ENCODE results near the gene CYTH1. TPM values are rescaled to one million over a fixed set of nuclear protein-coding genes. Genes with fewer than 3 reads are reported as not detected.
A peak's percentile ranks its signal among the peaks of the same experiment; 100 is the strongest.

The CYTH1 gene
- total and polyA plus RNA-seq, 10 donors = 66.9 to 169 (median 131) TPM

- H3K4me1 ChIP-seq = peaks cover 17 to 46% (median 31%) of the 10 kb centered on the region in 6 donors
- H3K36me3 ChIP-seq = peaks cover 11 to 100% (median 91%) of the 10 kb centered on the region in 6 donors
- peak overlapping the region in 1 of 8 donors; percentile 1 for H3K4me3 ChIP-seq
- DNase-seq = peak; percentile 61
- peak overlapping the region; percentile 66 to 86 (median 80) for H3K27ac ChIP-seq
- TF ChIP-seq POLR2AphosphoS5 (IDR thresholded peaks at IDR 0.05) (no peak), POLR2A (IDR thresholded peaks at IDR 0.05) (no peak), CTCF (IDR thresholded peaks at IDR 0.05 in 8 of 11, conservative IDR thresholded peaks at IDR 0.05 in 3 of 11) (no peak)
- WGBS, 5 donors = 73 to 78% (median 75%) methylated on average over 19 of the region's 19 CpGs
- no peaks in the 10 kb centered on the region for H3K9me3 ChIP-seq
- H3K27me3 ChIP-seq (replicated peaks in 1 of 7) = no peaks in the 10 kb centered on the region
- intact Hi-C loops (cut with DNase I; ENCODE audit: low total_unique reads) = no loop called here
Measured at GRCh38 chr17:78818152-78818846, 36.2 kb upstream of the CYTH1 start.

DNA sequence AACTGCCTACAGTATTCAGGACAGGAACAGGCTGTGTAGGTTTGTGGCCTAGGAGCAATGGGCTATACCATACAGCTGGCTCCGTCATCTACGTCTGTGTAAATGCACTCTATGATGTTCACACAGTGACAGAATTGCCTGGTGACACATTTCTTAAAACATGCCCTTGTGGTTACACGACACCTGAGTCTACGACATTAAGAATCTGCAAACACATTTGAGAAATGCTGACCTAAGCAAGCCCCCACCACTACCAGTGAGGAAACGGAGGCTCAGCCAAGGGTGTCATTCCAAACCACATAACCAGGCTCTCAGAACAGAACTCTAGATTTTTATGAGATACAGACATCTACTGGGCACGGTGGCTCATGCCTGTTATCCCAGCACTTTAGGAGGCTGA is 35.0 kb upstream of the CYTH1 start:
- 60 to 69% (median 64%) methylated on average over 6 of the region's 6 CpGs for WGBS, 5 donors
- Histone ChIP-seq H3K4me1 (peaks cover 17 to 45% (median 31%) of the 10 kb centered on the region in 6 donors), H3K9me3 (no peaks in the 10 kb centered on the region), H3K36me3 (peaks cover 11 to 100% (median 92%) of the 10 kb centered on the region in 6 donors), H3K27ac (peak overlapping the region; percentile 13 to 86 (median 77)), H3K4me3 (no peak overlapping the region), H3K27me3 (replicated peaks in 1 of 7) (no peaks in the 10 kb centered on the region)
- intact Hi-C loops (cut with DNase I; ENCODE audit: low total_unique reads) = no loop called here
- TF ChIP-seq CTCF (IDR thresholded peaks at IDR 0.05 in 8 of 11, conservative IDR thresholded peaks at IDR 0.05 in 3 of 11) = no peak
- TF ChIP-seq POLR2AphosphoS5 (IDR thresholded peaks at IDR 0.05) = peak in 1 of 3 donors; percentile 78
- DNase-seq = peak; percentile 23

- TF ChIP-seq POLR2A (IDR thresholded peaks at IDR 0.05) (no peak), POLR2AphosphoS5 (IDR thresholded peaks at IDR 0.05) (no peak), CTCF (IDR thresholded peaks at IDR 0.05 in 8 of 11, conservative IDR thresholded peaks at IDR 0.05 in 3 of 11) (no peak)
- intact Hi-C loops (cut with DNase I; ENCODE audit: low total_unique reads) = no loop called here
- WGBS, 5 donors = 82 to 98% (median 84%) methylated on average over 7 of the region's 7 CpGs
- Histone ChIP-seq H3K4me1 (peaks cover 17 to 45% (median 31%) of the 10 kb centered on the region in 6 donors), H3K27ac (peak overlapping the region in 1 of 8 donors; percentile 86), H3K27me3 (replicated peaks in 1 of 7) (no peaks in the 10 kb centered on the region), H3K9me3 (no peaks in the 10 kb centered on the region), H3K36me3 (peaks cover 15 to 100% (median 93%) of the 10 kb centered on the region in 6 donors), H3K4me3 (no peak overlapping the region)
- DNase-seq = no peak
Measured at GRCh38 chr17:78815696-78816095, 33.6 kb upstream of the CYTH1 start.

- Histone ChIP-seq H3K27ac (peak overlapping the region in 2 of 8 donors; percentile 18 to 55), H3K4me1 (peaks cover under 1 to 20% (median 9%) of the 10 kb centered on the region in 6 donors), H3K36me3 (peaks cover 15 to 100% (median 95%) of the 10 kb centered on the region in 6 donors), H3K27me3 (replicated peaks in 1 of 7) (no peaks in the 10 kb centered on the region), H3K9me3 (no peaks in the 10 kb centered on the region), H3K4me3 (no peak overlapping the region)
- TF ChIP-seq CTCF (IDR thresholded peaks at IDR 0.05 in 8 of 11, conservative IDR thresholded peaks at IDR 0.05 in 3 of 11) (no peak), POLR2AphosphoS5 (IDR thresholded peaks at IDR 0.05) (no peak), POLR2A (IDR thresholded peaks at IDR 0.05) (no peak)
- peak; percentile 28 for DNase-seq
- WGBS, 5 donors = 74 to 86% (median 81%) methylated on average over 8 of the region's 8 CpGs
- intact Hi-C loops (cut with DNase I; ENCODE audit: low total_unique reads) = no loop called here
Measured at GRCh38 chr17:78812855-78813254, 30.8 kb upstream of the CYTH1 start.

Measured in spleen (tissue), 11 donors.